IMR-90 (cell line): ENCODE measurements around the gene PODXL2. TPM values are rescaled to one million over a fixed set of nuclear protein-coding genes. Genes with fewer than 3 reads are reported as not detected.

Source experiments
- ATAC-seq: fragments of 200-7000 bp; cut with Tn5 transposase; 2 replicates; pipeline ENCODE4 v1.9.1; 2020; ENCODE audit warnings: low read depth, mild to moderate bottlenecking, moderate library complexity
- BruUV-seq: library from RNA; stranded (reverse); fragments of 400-500 nt; replicated peaks from 2 replicates; lab custom pipeline; 2021; lab: Mats Ljungman, UMichigan
- CTCF ChIA-PET: fragments of 300-600 bp; formaldehyde crosslinking; extraction: SDS; loops from one replicate; lab custom pipeline; 2021; ENCODE audit warnings: antibody characterized with exemption; lab: Yijun Ruan, JAX
- POLR2A ChIA-PET: fragments of 300-600 bp; sonication (Branson Sonifier 250); formaldehyde crosslinking; loops from one replicate; lab custom pipeline; 2022; ENCODE audit warnings: antibody characterized with exemption; ENCODE audit not compliant: unreplicated experiment; lab: Charles Lee
- DNase-seq: peaks from one replicate; pipeline ENCODE4 v3.0.0; 2013
- H2AFZ ChIP-seq: replicated peaks from 2 replicates; pipeline ENCODE3; 2013; ENCODE audit warnings: low read length, mild to moderate bottlenecking; ENCODE audit not compliant: poor library complexity
- H2AK5ac ChIP-seq: 2 replicates; pipeline ENCODE4 v1.6.1; 2013; ENCODE audit warnings: low read depth, low read length, inconsistent platforms
- H2AK9ac ChIP-seq: replicated peaks from 2 replicates; pipeline ENCODE3; 2013; ENCODE audit warnings: mild to moderate bottlenecking, low read depth, low read length, moderate library complexity; ENCODE audit not compliant: poor library complexity
- H2BK120ac ChIP-seq: 2 replicates; pipeline ENCODE4 v1.6.1; 2013; ENCODE audit warnings: low read depth, low read length, inconsistent platforms
- H2BK15ac ChIP-seq: 3 replicates; pipeline ENCODE4 v1.6.1; 2013; ENCODE audit warnings: low read depth, low read length, inconsistent platforms
- H2BK20ac ChIP-seq: 2 replicates; pipeline ENCODE4 v1.6.1; 2013; ENCODE audit warnings: low read depth, mild to moderate bottlenecking, inconsistent platforms, low read length, moderate library complexity
- H2BK5ac ChIP-seq: 2 replicates; pipeline ENCODE4 v1.6.1; 2013; ENCODE audit warnings: mild to moderate bottlenecking, low read depth, low read length, inconsistent platforms; ENCODE audit not compliant: poor library complexity, severe bottlenecking
- H3K14ac ChIP-seq: replicated peaks from 2 replicates; pipeline ENCODE4 v1.6.1; 2013; ENCODE audit warnings: low read depth, low read length, inconsistent platforms
- H3K18ac ChIP-seq: 2 replicates; pipeline ENCODE4 v1.6.1; 2013; ENCODE audit warnings: low read depth, low read length, control low read depth
- H3K23ac ChIP-seq: 2 replicates; pipeline ENCODE4 v1.6.1; 2013; ENCODE audit warnings: low read depth, low read length, inconsistent platforms
- H3K27ac ChIP-seq: 2 replicates; pipeline ENCODE4 v1.5.1; 2013; ENCODE audit warnings: mild to moderate bottlenecking, control low read depth, low read length; ENCODE audit not compliant: insufficient read depth
- H3K27me3 ChIP-seq: 2 replicates; pipeline ENCODE4 v1.6.1; 2013; ENCODE audit warnings: low read length; ENCODE audit not compliant: control insufficient read depth, insufficient read depth
- H3K36me3 ChIP-seq: 2 replicates; pipeline ENCODE4 v1.6.1; 2013; ENCODE audit warnings: low read length, mixed read lengths; ENCODE audit not compliant: control insufficient read depth, insufficient read depth
- H3K4ac ChIP-seq: 2 replicates; pipeline ENCODE4 v1.6.1; 2013; ENCODE audit warnings: low read depth, low read length, inconsistent platforms
- H3K4me1 ChIP-seq: 2 replicates; pipeline ENCODE4 v1.6.1; 2013; ENCODE audit warnings: low read length, mixed read lengths; ENCODE audit not compliant: control insufficient read depth, insufficient read depth
- H3K4me2 ChIP-seq: 2 replicates; pipeline ENCODE4 v1.6.1; 2013; ENCODE audit warnings: low read depth, mild to moderate bottlenecking, control low read depth, low read length, moderate library complexity
- H3K4me3 ChIP-seq: 2 replicates; pipeline ENCODE4 v1.5.1; 2013; ENCODE audit warnings: low read depth, mild to moderate bottlenecking, control low read depth, low read length, moderate library complexity; ENCODE audit not compliant: insufficient read depth
- H3K56ac ChIP-seq: 2 replicates; pipeline ENCODE4 v1.6.1; 2013; ENCODE audit warnings: low read length, inconsistent platforms; ENCODE audit not compliant: insufficient read depth; ENCODE audit errors: extremely low read depth
- H3K79me1 ChIP-seq, 2 experiments: 2 replicates each; pipeline ENCODE4 v1.6.1; 2013; ENCODE audit warnings: low read length in 2 of 2, inconsistent platforms in 1 of 2, low read depth in 1 of 2
- H3K9ac ChIP-seq: 2 replicates; pipeline ENCODE4 v1.6.1; 2013; ENCODE audit warnings: low read depth, low read length, control low read depth
- H3K9me1 ChIP-seq: 2 replicates; pipeline ENCODE4 v1.6.1; 2013; ENCODE audit warnings: low read length, inconsistent platforms; ENCODE audit not compliant: insufficient read depth
- H3K9me3 ChIP-seq: 2 replicates; pipeline ENCODE4 v1.6.1; 2013; ENCODE audit warnings: low read length; ENCODE audit not compliant: control insufficient read depth, insufficient read depth
- H4K20me1 ChIP-seq: 2 replicates; pipeline ENCODE4 v1.6.1; 2013; ENCODE audit warnings: low read length, inconsistent platforms; ENCODE audit not compliant: insufficient read depth
- H4K5ac ChIP-seq: 2 replicates; pipeline ENCODE4 v1.6.1; 2013; ENCODE audit warnings: mild to moderate bottlenecking, low read depth, low read length, control low read depth
- H4K8ac ChIP-seq, 2 experiments: 2 replicates each; pipeline ENCODE4 v1.6.1; 2013; ENCODE audit warnings: low read depth in 2 of 2, low read length in 2 of 2, control low read depth in 1 of 2, inconsistent platforms in 1 of 2
- H4K91ac ChIP-seq: 2 replicates; pipeline ENCODE4 v1.6.1; 2013; ENCODE audit warnings: low read depth, low read length, inconsistent platforms; ENCODE audit not compliant: insufficient read depth
- BHLHE40 ChIP-seq: fragments of 150-350 bp; IDR thresholded peaks from 2 replicates; pipeline ENCODE4 v1.6.1; 2016; ENCODE audit warnings: mild to moderate bottlenecking, low read depth, low read length
- CEBPB ChIP-seq: IDR thresholded peaks from 2 replicates; pipeline ENCODE4 v1.6.1; 2012; ENCODE audit warnings: low read depth, low read length, improper control_type of control experiment
- CHD1 ChIP-seq: IDR thresholded peaks from 2 replicates; pipeline ENCODE4 v1.6.1; 2012; ENCODE audit warnings: low read depth, low read length, improper control_type of control experiment
- CTCF ChIP-seq: conservative IDR thresholded peaks from 2 replicates; pipeline ENCODE4 v1.5.1; 2012; ENCODE audit warnings: mild to moderate bottlenecking, low read depth, low read length, improper control_type of control experiment
- ELK1 ChIP-seq: fragments of 150-350 bp; IDR thresholded peaks from 2 replicates; pipeline ENCODE4 v1.6.1; 2016; ENCODE audit warnings: low read depth, mild to moderate bottlenecking, low read length, moderate library complexity, borderline replicate concordance
- MAFK ChIP-seq: IDR thresholded peaks from 2 replicates; pipeline ENCODE4 v1.6.1; 2012; ENCODE audit warnings: low read depth, low read length, improper control_type of control experiment
- MAZ ChIP-seq: IDR thresholded peaks from 2 replicates; pipeline ENCODE4 v1.6.1; 2012; ENCODE audit warnings: low read depth, mild to moderate bottlenecking, low read length, improper control_type of control experiment, moderate library complexity, borderline replicate concordance
- MXI1 ChIP-seq: IDR thresholded peaks from 2 replicates; pipeline ENCODE4 v1.6.1; 2012; ENCODE audit warnings: low read depth, mild to moderate bottlenecking, low read length, moderate library complexity, borderline replicate concordance
- NFE2L2 ChIP-seq: fragments of 150-350 bp; IDR thresholded peaks from 2 replicates; pipeline ENCODE4 v1.6.1; 2016; ENCODE audit warnings: low read depth, mild to moderate bottlenecking, low read length
- POLR2A ChIP-seq: IDR thresholded peaks from 2 replicates; pipeline ENCODE4 v1.6.1; 2012; ENCODE audit warnings: mild to moderate bottlenecking, low read depth, low read length
- RAD21 ChIP-seq: IDR thresholded peaks from 2 replicates; pipeline ENCODE4 v1.6.1; 2012; ENCODE audit warnings: low read length, improper control_type of control experiment
- RCOR1 ChIP-seq: IDR thresholded peaks from 2 replicates; pipeline ENCODE4 v1.6.1; 2012; ENCODE audit warnings: mild to moderate bottlenecking, low read length, improper control_type of control experiment; ENCODE audit not compliant: insufficient replicate concordance
- RFX5 ChIP-seq: IDR thresholded peaks from 2 replicates; pipeline ENCODE4 v1.8.0; 2012; ENCODE audit warnings: low read depth, mild to moderate bottlenecking, low read length, moderate library complexity
- SMC3 ChIP-seq: fragments of 150-350 bp; IDR thresholded peaks from 2 replicates; pipeline ENCODE4 v1.6.1; 2016; ENCODE audit warnings: low read depth, mild to moderate bottlenecking, antibody characterized with exemption, low read length, moderate library complexity
- USF2 ChIP-seq: fragments of 150-350 bp; IDR thresholded peaks from 2 replicates; pipeline ENCODE4 v1.6.1; 2017; ENCODE audit warnings: mild to moderate bottlenecking, antibody characterized with exemption, low read length, low read depth
- WGBS, 2 experiments: methylation state at CpG; one replicate each; pipeline versions ENCODE4 v1.1.5 to v1.1.7; 2013; ENCODE audit warnings: missing lambda C conversion rate in 2 of 2; ENCODE audit not compliant: insufficient read length in 1 of 2; ENCODE audit errors: extremely low coverage in 2 of 2; 5-methylcytosine and 5-hydroxymethylcytosine counted together
- dilution Hi-C: fragments of 300-500 bp; cut with HindIII; formaldehyde crosslinking; loops from one replicate; pipeline ENCODE4 v1.14.3; 2018; ENCODE audit warnings: low sequenced_read_pairs; ENCODE audit not compliant: unreplicated experiment
- in situ Hi-C: fragments of 300-500 bp; cut with MboI; formaldehyde crosslinking; loops from 3 replicates; pipeline ENCODE4 v1.14.3; 2019; ENCODE audit warnings: low sequenced_read_pairs, inconsistent platforms, mixed read lengths
- intact Hi-C: fragments of 100-400 bp; cut with micrococcal nuclease; formaldehyde crosslinking; loops from 2 replicates; pipeline ENCODE4 v1.10.0; 2022
- polyA plus RNA-seq, 3 experiments: library from polyadenylated mRNA; depleted of rRNA; stranded (reverse); fragments of >200 nt; gene quantifications; 2 replicates each; pipeline ENCODE4 v1.2.3, GENCODE V29; 2012; ENCODE audit warnings: low replicate concordance in 1 of 3
- total RNA-seq: library from RNA; depleted of rRNA; stranded (reverse); fragments of >200 nt; gene quantifications from 2 replicates; pipeline ENCODE4 v1.2.3, GENCODE V29; 2012

PODXL2 gene
- total and polyA plus RNA-seq, 2 of the 4 experiments (the other 2 are of a cell fraction) = 1.6 to 5.4 TPM

- Histone ChIP-seq H2BK120ac (no peak overlapping the region), H2BK15ac (no peak overlapping the region), H2BK5ac (no peak overlapping the region), H3K27ac (no peak overlapping the region), H3K18ac (no peak overlapping the region), H3K23ac (no peak overlapping the region), H2AFZ (no peak overlapping the region), H4K5ac (no peak overlapping the region), H3K9me1 (no peaks in the 10 kb centered on the region), H3K79me1 (no peaks in the 10 kb centered on the region), H2AK5ac (no peak overlapping the region), H2BK20ac (no peak overlapping the region), H3K4me2 (no peak overlapping the region), H3K36me3 (peaks cover 14% of the 10 kb centered on the region), H2AK9ac (no peak overlapping the region), H3K9me3 (0 out of 2 replicates have a peak, but pooled peaks cover 2% of the 10 kb centered on the region), H4K8ac (no peak overlapping the region), H3K4ac (no peak overlapping the region), H4K20me1 (no peaks in the 10 kb centered on the region), H3K9ac (no peak overlapping the region), H3K56ac (no peak overlapping the region), H3K4me1 (no peaks in the 10 kb centered on the region), H4K91ac (no peak overlapping the region), H3K4me3 (no peak overlapping the region), H3K27me3 (peaks cover 15% of the 10 kb centered on the region), H3K14ac (no peak overlapping the region)
- ChIA-PET POLR2A (no interaction called here), CTCF (interaction anchor here (0.7 kb wide), 1 partner anchor 49 kb away, joined by 3 read pairs; no protein-coding TSS in a partner anchor)
- DNase-seq (no peak), ATAC-seq (no peak)
- dilution Hi-C loops (no loop called here), in situ Hi-C loops (no loop called here), intact Hi-C loops (no loop called here)
- TF ChIP-seq RAD21 (no peak), BHLHE40 (no peak), ELK1 (no peak), NFE2L2 (no peak), SMC3 (no peak), MAZ (no peak), RCOR1 (no peak), CTCF (no peak), CHD1 (no peak), USF2 (no peak), MXI1 (no peak), CEBPB (no peak), POLR2A (no peak), RFX5 (no peak), MAFK (no peak)
- no TSS peak for BruUV-seq
- no CpG with 5 or more reads among the region's 5 CpGs for WGBS, 2 experiments
Observed at GRCh38 chr3:127624063-127624462, 4.9 kb upstream of the PODXL2 start.
